ENCODE data around the gene SKI.

The SKI gene

GRCh38 chr1:2339206-2340085, 111.3 kb downstream of the SKI start:
- DNase-seq (ENCODE audit: low read depth): no peak

- DNase-seq (ENCODE audit: low read depth): no peak
Measured at GRCh38 chr1:2340086-2340917, 112.2 kb downstream of the SKI start.

- DNase-seq (ENCODE audit: low read depth): no peak
Measured at GRCh38 chr1:2340918-2341254, 112.8 kb downstream of the SKI start.

- DNase-seq (ENCODE audit: low read depth): no peak
Measured at GRCh38 chr1:2341706-2342383, 113.7 kb downstream of the SKI start.

- DNase-seq (ENCODE audit: low read depth): no peak
Measured at GRCh38 chr1:2342384-2343022, 114.4 kb downstream of the SKI start.

GRCh38 chr1:2343023-2343935, 115.2 kb downstream of the SKI start:
- no peak for DNase-seq (ENCODE audit: low read depth)

GRCh38 chr1:2344121-2344681, 116.1 kb downstream of the SKI start:
- DNase-seq (ENCODE audit: low read depth): no peak

GRCh38 chr1:2344744-2345296, 116.7 kb downstream of the SKI start:
- DNase-seq (ENCODE audit: low read depth): no peak

GRCh38 chr1:2345297-2346075, 117.4 kb downstream of the SKI start:
- DNase-seq (ENCODE audit: low read depth): no peak

- no peak for DNase-seq (ENCODE audit: low read depth)
Measured at GRCh38 chr1:2346691-2347408, 118.7 kb downstream of the SKI start.

GRCh38 chr1:2347409-2347785, 119.3 kb downstream of the SKI start:
- DNase-seq (ENCODE audit: low read depth): no peak

GRCh38 chr1:2347896-2348295, 119.8 kb downstream of the SKI start:
- no peak for DNase-seq (ENCODE audit: low read depth)

- no peak for DNase-seq (ENCODE audit: low read depth)
Measured at GRCh38 chr1:2348346-2349325, 120.5 kb downstream of the SKI start.

GRCh38 chr1:2349806-2350205, 121.7 kb downstream of the SKI start:
- DNase-seq (ENCODE audit: low read depth): no peak

GRCh38 chr1:2350501-2350900, 122.4 kb downstream of the SKI start:
- no peak for DNase-seq (ENCODE audit: low read depth)

- no peak for DNase-seq (ENCODE audit: low read depth)
Measured at GRCh38 chr1:2350911-2351655, 123.0 kb downstream of the SKI start.

- no peak for DNase-seq (ENCODE audit: low read depth)
Measured at GRCh38 chr1:2351723-2352122, 123.6 kb downstream of the SKI start.
